CD8-positive, alpha-beta memory T cell (primary cell): ENCODE data around the gene SHPK. TPM values are rescaled to one million over a fixed set of nuclear protein-coding genes. Genes with fewer than 3 reads are reported as not detected.

Experiments
- CTCF ChIA-PET: fragments of 350-600 bp; sonication (Branson Sonifier 250); formaldehyde crosslinking; loops from one replicate; lab custom pipeline; 2021; ENCODE audit warnings: antibody characterized with exemption; lab: Charles Lee
- POLR2A ChIA-PET: fragments of 350-600 bp; sonication (Branson Sonifier 250); formaldehyde crosslinking; loops from one replicate; lab custom pipeline; 2021; ENCODE audit warnings: antibody characterized with exemption; lab: Charles Lee
- DNase-seq, 5 donors: peaks; one replicate each; pipeline versions ENCODE4 v3.0.0 to v3.0.0-alpha.2; 2020 to 2022; ENCODE audit warnings: mixed read lengths in 1 of 5
- H3K27ac ChIP-seq: one replicate; pipeline ENCODE4 v1.7.0; 2013; ENCODE audit warnings: low read depth, mild to moderate bottlenecking, low read length, moderate library complexity
- H3K27me3 ChIP-seq: 2 replicates; pipeline ENCODE4 v1.7.0; 2013; ENCODE audit warnings: low read length, mild to moderate bottlenecking; ENCODE audit not compliant: insufficient read depth, poor library complexity, severe bottlenecking
- H3K36me3 ChIP-seq: 2 replicates; pipeline ENCODE4 v1.7.0; 2013; ENCODE audit warnings: mild to moderate bottlenecking, low read length, moderate library complexity; ENCODE audit not compliant: insufficient read depth
- H3K4me1 ChIP-seq: 2 replicates; pipeline ENCODE4 v1.7.0; 2013; ENCODE audit warnings: mild to moderate bottlenecking, low read length, moderate library complexity; ENCODE audit not compliant: insufficient read depth
- H3K4me3 ChIP-seq: 2 replicates; pipeline ENCODE4 v1.7.0; 2013; ENCODE audit warnings: mild to moderate bottlenecking, low read length
- H3K9me3 ChIP-seq: 2 replicates; pipeline ENCODE4 v1.7.0; 2013; ENCODE audit warnings: mild to moderate bottlenecking, low read length
- H3K27ac Mint-ChIP-seq, 8 donors: one replicate each; pipeline ENCODE4 v1.8.0; 2020 to 2021; ENCODE audit warnings: mixed read lengths in 8 of 8, mild to moderate bottlenecking in 6 of 8, inconsistent platforms in 3 of 8, moderate library complexity in 3 of 8
- H3K27me3 Mint-ChIP-seq, 2 donors: one replicate each; pipeline ENCODE4 v1.8.0; 2020 to 2021; ENCODE audit warnings: mixed read lengths in 2 of 2, mild to moderate bottlenecking in 1 of 2, moderate library complexity in 1 of 2
- H3K36me3 Mint-ChIP-seq, 3 donors: one replicate each; pipeline ENCODE4 v1.8.0; 2020 to 2021; ENCODE audit warnings: mixed read lengths in 3 of 3, inconsistent platforms in 1 of 3, mild to moderate bottlenecking in 1 of 3
- H3K4me1 Mint-ChIP-seq, 3 donors: one replicate each; pipeline ENCODE4 v1.8.0; 2020 to 2021; ENCODE audit warnings: mixed read lengths in 3 of 3, inconsistent platforms in 1 of 3, mild to moderate bottlenecking in 1 of 3
- H3K4me3 Mint-ChIP-seq, 7 donors: one replicate each; pipeline ENCODE4 v1.8.0; 2020 to 2021; ENCODE audit warnings: mixed read lengths in 7 of 7, mild to moderate bottlenecking in 6 of 7, moderate library complexity in 4 of 7, inconsistent platforms in 2 of 7
- H3K9me3 Mint-ChIP-seq, 5 donors: one replicate each; pipeline ENCODE4 v1.8.0; 2020 to 2022; ENCODE audit warnings: mixed read lengths in 5 of 5, mild to moderate bottlenecking in 3 of 5, moderate library complexity in 2 of 5, inconsistent platforms in 1 of 5
- polyA plus RNA-seq: library from polyadenylated mRNA; unstranded; fragments of 300-500 nt; fragmentation: Illumina TruSeq; gene quantifications from one replicate; pipeline ENCODE4 v1.2.3, GENCODE V29; 2021
- total RNA-seq, 2 experiments: library from RNA; stranded (reverse); gene quantifications; one replicate each; pipeline ENCODE4 v1.2.3, GENCODE V29; 2021

SHPK gene
- total RNA-seq, result 10 to 100 TPM; 17.0 to 17.1 TPM
- polyA plus RNA-seq, result 6.9 TPM

GRCh38 chr17:3636154-3636907, at the start of gene SHPK, which contains the start of gene CTNS:
Gene SHPK (minus strand): TSS chr17:3636250. CDS start chr17:3636219, 31 bp downstream.
Gene CTNS (plus strand): TSS chr17:3636760. CDS start chr17:3640207, 3,447 bp downstream.
- Histone ChIP-seq H3K36me3 (no peaks in the 10 kb centered on the region), H3K4me1 (no peaks in the 10 kb centered on the region), H3K9me3 (no peaks in the 10 kb centered on the region), H3K4me3 (peak within 1 kb of the TSS; percentile 74), H3K27ac (peak within 1 kb of the TSS; percentile 90), H3K27me3 (no peaks in the 10 kb centered on the region)
- POLR2A ChIA-PET, result interaction anchor here (0.7 to 1.4 kb wide), 5 partner anchors 10 to 1783 kb away, joined by 3 to 5 read pairs (median 4); partner anchors contain the start of genes EMC6 and TAX1BP3
- CTCF ChIA-PET, result interaction anchor here (0.5 to 1.5 kb wide), 8 partner anchors 9 to 822 kb away, joined by 3 to 7 read pairs (median 4); partner anchors contain the start of gene NCBP3
- no peaks in the 10 kb centered on the region for H3K9me3 Mint-ChIP-seq
- H3K4me3 Mint-ChIP-seq, result peak within 1 kb of the TSS; percentile 94 to 99 (median 98)
- H3K4me1 Mint-ChIP-seq, result peaks cover 21 to 41% (median 25%) of the 10 kb centered on the region in 3 donors
- peak; percentile 93 to 95 (median 94) for DNase-seq
- no peaks in the 10 kb centered on the region for H3K27me3 Mint-ChIP-seq
- H3K36me3 Mint-ChIP-seq, result peaks cover 0 to 17% (median 2%) of the 10 kb centered on the region in 3 donors
- peak within 1 kb of the TSS; percentile 93 to 99 (median 99) for H3K27ac Mint-ChIP-seq

GRCh38 chr17:3685174-3685573, 49.1 kb upstream of the SHPK start:
- Histone ChIP-seq H3K4me1 (peaks cover 6% of the 10 kb centered on the region), H3K9me3 (no peaks in the 10 kb centered on the region), H3K27ac (no peak overlapping the region), H3K4me3 (no peak overlapping the region), H3K36me3 (no peaks in the 10 kb centered on the region), H3K27me3 (no peaks in the 10 kb centered on the region)
- Mint-ChIP-seq H3K4me1 (peaks cover 10 to 14% (median 11%) of the 10 kb centered on the region in 3 donors), H3K36me3 (peaks cover 0 to 15% (median 3%) of the 10 kb centered on the region in 3 donors), H3K27me3 (no peaks in the 10 kb centered on the region), H3K9me3 (no peaks in the 10 kb centered on the region), H3K27ac (no peak overlapping the region), H3K4me3 (no peak overlapping the region)
- CTCF ChIA-PET, result no interaction called here
- no peak for DNase-seq
- POLR2A ChIA-PET, result no interaction called here

GRCh38 chr17:3683054-3683511, 47.0 kb upstream of the SHPK start:
- Histone ChIP-seq H3K9me3 (no peaks in the 10 kb centered on the region), H3K36me3 (no peaks in the 10 kb centered on the region), H3K27ac (no peak overlapping the region), H3K4me3 (no peak overlapping the region), H3K27me3 (no peaks in the 10 kb centered on the region), H3K4me1 (peaks cover 6% of the 10 kb centered on the region)
- Mint-ChIP-seq H3K27ac (peak overlapping the region in 6 of 8 donors; percentile 1 to 79 (median 70)), H3K9me3 (no peaks in the 10 kb centered on the region), H3K27me3 (no peaks in the 10 kb centered on the region), H3K4me3 (peak overlapping the region in 2 of 7 donors; percentile 26 to 27), H3K4me1 (peaks cover 7 to 14% (median 10%) of the 10 kb centered on the region in 3 donors), H3K36me3 (peaks cover 0 to 10% (median 0%) of the 10 kb centered on the region in 3 donors)
- peak in 4 of 5 donors; percentile 42 to 74 (median 54) for DNase-seq
- ChIA-PET POLR2A (interaction anchor here (1.1 kb wide), 1 partner anchor 105 kb away, joined by 3 read pairs; no protein-coding TSS in a partner anchor), CTCF (interaction anchor here (0.6 to 2.7 kb wide), 23 partner anchors 9 to 163 kb away, joined by 3 to 23 read pairs (median 4); partner anchors contain the start of genes EMC6, HASPIN, NCBP3 and P2RX5)

- Mint-ChIP-seq H3K9me3 (no peaks in the 10 kb centered on the region), H3K27ac (no peak overlapping the region), H3K4me1 (peaks cover 7 to 14% (median 10%) of the 10 kb centered on the region in 3 donors), H3K36me3 (peaks cover 0 to 19% (median 4%) of the 10 kb centered on the region in 3 donors), H3K4me3 (no peak overlapping the region), H3K27me3 (no peaks in the 10 kb centered on the region)
- H3K4me3 ChIP-seq, result no peak overlapping the region
- ChIA-PET POLR2A (interaction anchor here (1.1 kb wide), 1 partner anchor 106 kb away, joined by 3 read pairs; no protein-coding TSS in a partner anchor), CTCF (interaction anchor here (0.7 to 2.7 kb wide), 12 partner anchors 8 to 164 kb away, joined by 3 to 23 read pairs (median 5); partner anchors contain the start of genes EMC6, HASPIN, NCBP3 and P2RX5)
- no peaks in the 10 kb centered on the region for H3K36me3 ChIP-seq
- no peak for DNase-seq
- no peak overlapping the region for H3K27ac ChIP-seq
- no peaks in the 10 kb centered on the region for H3K9me3 ChIP-seq
- no peaks in the 10 kb centered on the region for H3K27me3 ChIP-seq
- peaks cover 6% of the 10 kb centered on the region for H3K4me1 ChIP-seq
Observed at GRCh38 chr17:3682033-3682432, 46.0 kb upstream of the SHPK start.

- Mint-ChIP-seq H3K27me3 (no peaks in the 10 kb centered on the region), H3K36me3 (peaks cover 0 to 20% (median 4%) of the 10 kb centered on the region in 3 donors), H3K4me1 (peaks cover 7 to 14% (median 10%) of the 10 kb centered on the region in 3 donors), H3K9me3 (no peaks in the 10 kb centered on the region), H3K27ac (peak overlapping the region in 1 of 8 donors; percentile 42), H3K4me3 (no peak overlapping the region)
- ChIA-PET CTCF (no interaction called here), POLR2A (no interaction called here)
- Histone ChIP-seq H3K4me1 (peaks cover 6% of the 10 kb centered on the region), H3K36me3 (no peaks in the 10 kb centered on the region), H3K4me3 (no peak overlapping the region), H3K9me3 (no peaks in the 10 kb centered on the region), H3K27me3 (no peaks in the 10 kb centered on the region), H3K27ac (no peak overlapping the region)
- DNase-seq, result no peak
Observed at GRCh38 chr17:3681565-3681964, 45.5 kb upstream of the SHPK start.

GRCh38 chr17:3681057-3681456, 45.0 kb upstream of the SHPK start:
- Mint-ChIP-seq H3K4me3 (no peak overlapping the region), H3K4me1 (peaks cover 7 to 14% (median 10%) of the 10 kb centered on the region in 3 donors), H3K36me3 (peaks cover 0 to 24% (median 4%) of the 10 kb centered on the region in 3 donors), H3K27ac (no peak overlapping the region), H3K27me3 (no peaks in the 10 kb centered on the region), H3K9me3 (no peaks in the 10 kb centered on the region)
- DNase-seq, result no peak
- Histone ChIP-seq H3K4me3 (no peak overlapping the region), H3K9me3 (no peaks in the 10 kb centered on the region), H3K27ac (no peak overlapping the region), H3K4me1 (peaks cover 6% of the 10 kb centered on the region), H3K27me3 (no peaks in the 10 kb centered on the region), H3K36me3 (no peaks in the 10 kb centered on the region)
- CTCF ChIA-PET, result no interaction called here
- POLR2A ChIA-PET, result no interaction called here

- H3K4me1 ChIP-seq, result peaks cover 6% of the 10 kb centered on the region
- Mint-ChIP-seq H3K27ac (peak overlapping the region in 3 of 8 donors; percentile 26 to 58 (median 29)), H3K9me3 (no peaks in the 10 kb centered on the region), H3K4me3 (no peak overlapping the region), H3K4me1 (peaks cover 7 to 14% (median 12%) of the 10 kb centered on the region in 3 donors), H3K36me3 (peaks cover 0 to 26% (median 4%) of the 10 kb centered on the region in 3 donors), H3K27me3 (no peaks in the 10 kb centered on the region)
- no peaks in the 10 kb centered on the region for H3K36me3 ChIP-seq
- ChIA-PET POLR2A (no interaction called here), CTCF (interaction anchor here (1.0 kb wide), 1 partner anchor 44 kb away, joined by 3 read pairs; the partner anchor contains the start of gene HASPIN)
- no peaks in the 10 kb centered on the region for H3K9me3 ChIP-seq
- DNase-seq, result no peak
- H3K4me3 ChIP-seq, result no peak overlapping the region
- H3K27ac ChIP-seq, result no peak overlapping the region
- H3K27me3 ChIP-seq, result no peaks in the 10 kb centered on the region
Observed at GRCh38 chr17:3679531-3680126, 43.6 kb upstream of the SHPK start.
